Kidney epithelial cell (primary cell): ENCODE data around the gene BRD1. TPM values are rescaled to one million over a fixed set of nuclear protein-coding genes. Genes with fewer than 3 reads are reported as not detected.

Experiments used
- DNase-seq: peaks from one replicate; pipeline ENCODE4 v3.0.0-alpha.2; 2010; ENCODE audit warnings: low read depth
- H3K27me3 ChIP-seq: 2 replicates; pipeline ENCODE4 v1.6.0; 2011; ENCODE audit warnings: low read length; ENCODE audit not compliant: control insufficient read depth, insufficient read depth
- H3K36me3 ChIP-seq: 2 replicates; pipeline ENCODE4 v1.5.1; 2011; ENCODE audit warnings: low read length; ENCODE audit not compliant: control insufficient read depth, insufficient read depth
- H3K4me3 ChIP-seq: 2 replicates; pipeline ENCODE4 v1.5.1; 2011; ENCODE audit warnings: low read depth, mild to moderate bottlenecking, control low read depth, low read length
- CTCF ChIP-seq: IDR thresholded peaks from 2 replicates; pipeline ENCODE4 v1.5.1; 2011; ENCODE audit warnings: mild to moderate bottlenecking, moderate library complexity, low read length, control low read depth, inconsistent platforms; ENCODE audit not compliant: insufficient read depth, poor library complexity, severe bottlenecking
- total RNA-seq: library from RNA; depleted of rRNA; stranded (reverse); fragments of >200 nt; gene quantifications from 2 replicates; pipeline ENCODE4 v1.2.3, GENCODE V29; 2015

Gene BRD1
- total RNA-seq, 1 donor from 2014 or later: 37.2 TPM

GRCh38 chr22:49735411-49735900, 92.2 kb downstream of the BRD1 start:
- TF ChIP-seq CTCF: no peak
- Histone ChIP-seq H3K36me3 (no peaks in the 10 kb centered on the region), H3K4me3 (no peak overlapping the region), H3K27me3 (no peaks in the 10 kb centered on the region)
- DNase-seq: no peak

DNA sequence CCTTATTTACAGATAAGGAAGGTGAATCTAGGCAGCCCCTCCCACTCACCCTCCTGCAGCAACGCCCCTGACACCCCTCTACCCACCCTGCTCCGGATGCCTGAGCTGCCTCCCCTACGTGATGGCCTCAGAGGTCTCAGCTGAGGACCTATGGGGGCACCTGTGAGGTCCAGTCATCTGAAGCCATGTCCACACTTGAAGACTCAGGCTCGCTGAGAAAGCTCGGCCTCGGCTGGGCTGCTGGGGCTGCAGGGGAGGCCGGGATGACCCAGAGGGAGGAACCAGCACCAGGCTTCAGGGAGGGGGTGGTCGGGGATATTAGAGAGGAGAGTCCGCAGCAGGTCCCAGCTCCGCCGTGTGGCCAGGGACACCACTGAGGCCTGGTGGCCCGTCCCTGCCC, 92.8 kb downstream of the BRD1 start:
- Histone ChIP-seq H3K27me3 (no peaks in the 10 kb centered on the region), H3K36me3 (no peaks in the 10 kb centered on the region), H3K4me3 (no peak overlapping the region)
- no peak for DNase-seq
- TF ChIP-seq CTCF: no peak

GRCh38 chr22:49734390-49734789, 93.3 kb downstream of the BRD1 start:
- DNase-seq: no peak
- H3K36me3 ChIP-seq: no peaks in the 10 kb centered on the region
- H3K27me3 ChIP-seq: no peaks in the 10 kb centered on the region
- no peak for TF ChIP-seq CTCF
- H3K4me3 ChIP-seq: no peak overlapping the region

DNA sequence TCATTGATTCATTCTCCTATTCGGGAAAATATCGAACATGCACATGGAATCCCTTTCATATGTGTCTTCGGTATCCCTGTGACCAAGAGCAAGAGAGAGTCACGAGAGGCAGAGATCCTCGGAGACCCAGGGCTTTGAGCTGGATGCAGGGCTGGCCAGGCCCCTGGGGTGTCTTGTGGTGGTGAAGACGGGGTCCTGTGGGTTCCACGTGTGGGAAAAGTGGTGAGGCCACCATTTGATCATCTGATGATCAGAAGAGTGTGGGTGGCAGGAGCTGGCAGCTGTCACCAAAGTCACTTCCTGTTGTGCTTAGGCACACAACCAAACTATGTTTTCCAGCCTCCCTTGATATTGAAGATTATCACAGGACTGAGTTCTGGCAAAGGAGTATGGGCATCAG, 94.0 kb downstream of the BRD1 start:
- no peak for TF ChIP-seq CTCF
- DNase-seq: no peak
- no peaks in the 10 kb centered on the region for H3K36me3 ChIP-seq
- no peaks in the 10 kb centered on the region for H3K27me3 ChIP-seq
- no peak overlapping the region for H3K4me3 ChIP-seq

DNA sequence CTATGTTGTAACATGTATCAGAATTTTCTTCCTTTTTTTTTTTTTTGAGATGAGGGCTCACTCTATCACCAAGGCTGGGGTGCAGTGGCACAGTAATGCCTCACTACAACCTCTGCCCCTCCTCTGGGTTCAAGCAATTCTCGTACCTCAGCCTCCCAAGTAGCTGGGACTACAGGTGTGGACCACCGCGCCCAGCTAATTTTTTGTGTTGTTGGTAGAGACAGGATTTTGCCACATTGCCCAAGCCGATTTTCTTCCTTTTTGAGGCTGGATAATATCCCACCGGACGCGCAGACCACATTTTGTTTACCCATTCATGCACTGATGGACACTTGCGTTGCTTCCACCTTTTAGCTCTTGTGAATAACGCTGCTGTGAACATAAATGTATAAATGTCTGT, 97.0 kb downstream of the BRD1 start:
- no peak for TF ChIP-seq CTCF
- Histone ChIP-seq H3K36me3 (no peaks in the 10 kb centered on the region), H3K27me3 (peaks cover 17% of the 10 kb centered on the region), H3K4me3 (no peak overlapping the region)
- no peak for DNase-seq

DNA sequence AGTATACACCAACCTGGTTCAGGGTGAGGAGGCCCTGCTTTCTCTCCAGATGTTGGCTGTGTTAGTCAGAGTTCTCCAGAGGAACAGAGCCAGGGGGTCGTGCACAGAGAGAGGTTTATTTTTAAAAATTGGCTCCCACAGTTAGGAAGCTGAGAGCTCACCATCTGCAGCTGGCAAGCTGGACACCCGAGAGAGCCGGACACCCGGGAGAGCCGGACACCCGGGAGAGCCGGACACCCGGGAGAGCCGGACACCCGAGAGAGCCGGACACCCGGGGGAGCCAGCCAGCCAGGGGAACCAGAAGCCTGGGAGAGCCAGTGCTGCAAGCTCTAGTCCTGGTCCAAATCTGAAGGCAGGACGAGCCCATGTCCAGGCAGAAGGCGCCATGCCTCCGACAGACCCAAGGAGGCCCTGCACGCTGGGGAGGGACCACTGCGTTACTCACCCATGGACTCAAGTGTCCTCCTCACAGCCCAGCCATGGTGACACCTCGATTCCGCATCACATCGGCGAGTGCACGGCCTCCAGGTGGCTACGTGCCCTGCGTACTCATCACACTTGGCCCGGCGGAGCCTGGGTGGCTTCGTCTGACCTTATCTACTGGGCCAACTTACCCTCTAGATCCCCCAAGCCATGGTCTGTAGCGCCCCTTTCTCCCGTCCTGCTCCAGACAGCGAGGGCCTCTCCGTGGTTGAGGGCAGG, 99.0 kb downstream of the BRD1 start:
- DNase-seq: no peak
- H3K27me3 ChIP-seq: peaks cover 35% of the 10 kb centered on the region
- no peak for TF ChIP-seq CTCF

More for the DNA sequence above, 99.0 kb downstream of the BRD1 start:
- no peaks in the 10 kb centered on the region for H3K36me3 ChIP-seq
- H3K4me3 ChIP-seq: no peak overlapping the region
